Lower lobe of right lung (tissue), 2 donors: ENCODE data around the gene DUSP22. TPM values are rescaled to one million over a fixed set of nuclear protein-coding genes. Genes with fewer than 3 reads are reported as not detected.

Experiments used
- ATAC-seq, 2 donors: fragments of 200-7000 bp; cut with Tn5 transposase; one replicate each; pipeline ENCODE4 v1.9.1; 2020 to 2022; ENCODE audit warnings: mild to moderate bottlenecking in 2 of 2, moderate library complexity in 2 of 2
- DNase-seq: peaks from one replicate; pipeline ENCODE4 v3.0.0-alpha.2; 2020
- H3K27ac ChIP-seq: fragments of 200-600 bp; one replicate; pipeline ENCODE4 v1.8.0; 2022
- H3K27me3 ChIP-seq: fragments of 200-600 bp; one replicate; pipeline ENCODE4 v1.8.0; 2022; ENCODE audit warnings: low read depth
- H3K36me3 ChIP-seq: fragments of 200-600 bp; one replicate; pipeline ENCODE4 v1.8.0; 2022; ENCODE audit warnings: mild to moderate bottlenecking
- H3K4me1 ChIP-seq: fragments of 200-600 bp; one replicate; pipeline ENCODE4 v1.8.0; 2022
- H3K4me3 ChIP-seq: fragments of 200-600 bp; one replicate; pipeline ENCODE4 v1.8.0; 2022; ENCODE audit warnings: mild to moderate bottlenecking
- H3K9me3 ChIP-seq: fragments of 200-600 bp; one replicate; pipeline ENCODE4 v1.8.0; 2022
- CTCF ChIP-seq: fragments of 200-600 bp; IDR thresholded peaks from one replicate; pipeline ENCODE4 v1.8.0; 2022; ENCODE audit warnings: antibody characterized with exemption, mild to moderate bottlenecking
- intact Hi-C: fragments of 100-400 bp; cut with DNase I; formaldehyde crosslinking; loops from one replicate; pipeline ENCODE4 v1.11.0; 2022
- total RNA-seq: library from RNA; stranded (reverse); fragmentation: NEBNext Ultra II Directional; extraction: Animal tissue kit (Norgen Biotek cat#: 25700); gene quantifications from one replicate; pipeline ENCODE4 v1.2.1, GENCODE V29; 2021
- donor health status: DM: no; HTN: yes; CAD: no; lungs with severe emphysema.

The DUSP22 gene
- total RNA-seq, 1 donor from 2014 or later: 66.4 TPM

DNA sequence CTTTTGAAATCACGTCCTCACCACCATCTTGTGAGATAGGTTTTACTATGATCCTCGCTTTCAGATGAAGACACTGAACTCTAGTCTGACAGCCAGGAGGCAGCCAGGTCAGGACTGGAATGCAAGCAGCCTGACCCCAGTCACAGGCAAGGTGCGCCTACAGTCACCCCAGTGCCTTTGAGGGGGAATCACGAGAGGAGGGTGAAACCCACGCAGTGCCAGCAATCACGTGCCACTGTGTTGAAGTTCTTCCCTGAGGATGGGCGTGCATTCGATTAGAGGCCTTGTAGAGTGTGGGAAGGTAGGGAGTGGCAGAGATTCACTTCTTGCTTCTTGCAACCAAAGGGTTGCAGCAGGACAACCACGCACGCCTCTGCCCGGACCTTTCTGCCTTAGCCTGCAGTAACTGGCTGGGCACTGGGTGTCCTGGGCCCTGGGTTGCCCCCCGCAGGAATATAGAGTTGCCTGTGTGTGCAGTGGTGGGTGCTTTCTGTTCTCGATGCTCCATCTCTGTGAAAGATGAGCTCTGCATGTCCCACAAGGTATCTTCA lies 65.6 kb downstream of the DUSP22 start:
- no peak for TF ChIP-seq CTCF

GRCh38 chr6:358432-358831 lies 66.1 kb downstream of the DUSP22 start:
- DNase-seq (peak; percentile 52), ATAC-seq (peak in 1 of 2 donors; percentile 4)
- intact Hi-C loops: no loop called here
- no peaks in the 10 kb centered on the region for H3K36me3 ChIP-seq
- no peak overlapping the region for H3K4me3 ChIP-seq
- H3K9me3 ChIP-seq: peaks cover under 1% of the 10 kb centered on the region
- H3K27me3 ChIP-seq: no peaks in the 10 kb centered on the region
- no peak for TF ChIP-seq CTCF
- no peaks in the 10 kb centered on the region for H3K4me1 ChIP-seq
- no peak overlapping the region for H3K27ac ChIP-seq

More for the DNA sequence above, 65.6 kb downstream of the DUSP22 start:
- H3K4me1 ChIP-seq: no peaks in the 10 kb centered on the region
- H3K4me3 ChIP-seq: no peak overlapping the region
- H3K9me3 ChIP-seq: no peaks in the 10 kb centered on the region
- ATAC-seq (no peak), DNase-seq (peak; percentile 49)
- no peaks in the 10 kb centered on the region for H3K27me3 ChIP-seq
- H3K27ac ChIP-seq: no peak overlapping the region
- intact Hi-C loops: no loop called here
- no peaks in the 10 kb centered on the region for H3K36me3 ChIP-seq

DNA sequence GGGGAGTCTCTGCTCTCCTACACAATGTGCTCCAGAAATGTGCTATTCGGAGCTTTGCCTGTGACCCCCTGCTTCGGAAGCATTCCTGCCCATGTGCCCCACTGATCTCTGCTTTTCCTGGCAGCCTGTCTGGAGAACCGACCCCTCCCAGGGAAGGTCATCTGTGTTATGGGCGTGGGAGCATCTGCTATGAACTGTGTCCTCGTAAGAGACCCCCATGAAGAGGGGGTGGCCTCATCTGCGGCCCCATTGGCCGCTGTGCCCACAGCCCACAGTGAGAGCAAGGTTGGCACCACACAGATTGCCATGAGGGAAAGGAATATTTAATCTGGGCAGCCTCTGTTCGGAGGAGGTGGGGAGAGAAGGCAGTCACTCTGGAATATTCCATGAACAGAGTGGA lies 66.6 kb downstream of the DUSP22 start:
- no peak overlapping the region for H3K27ac ChIP-seq
- no peak overlapping the region for H3K4me3 ChIP-seq
- ATAC-seq (no peak), DNase-seq (peak; percentile 43)
- TF ChIP-seq CTCF: no peak
- intact Hi-C loops: no loop called here
- H3K4me1 ChIP-seq: no peaks in the 10 kb centered on the region
- peaks cover 5% of the 10 kb centered on the region for H3K9me3 ChIP-seq
- no peaks in the 10 kb centered on the region for H3K36me3 ChIP-seq
- no peaks in the 10 kb centered on the region for H3K27me3 ChIP-seq

GRCh38 chr6:359261-360035 lies 67.2 kb downstream of the DUSP22 start:
- H3K27ac ChIP-seq: no peak overlapping the region
- peak; percentile 57 for DNase-seq
- no peaks in the 10 kb centered on the region for H3K27me3 ChIP-seq
- peak; percentile 7 for ATAC-seq
- intact Hi-C loops: no loop called here
- H3K9me3 ChIP-seq: peaks cover 10% of the 10 kb centered on the region
- TF ChIP-seq CTCF: no peak
- no peaks in the 10 kb centered on the region for H3K36me3 ChIP-seq
- H3K4me1 ChIP-seq: no peaks in the 10 kb centered on the region
- H3K4me3 ChIP-seq: no peak overlapping the region

- Histone ChIP-seq H3K4me3 (no peak overlapping the region), H3K4me1 (no peaks in the 10 kb centered on the region), H3K9me3 (peaks cover 10% of the 10 kb centered on the region), H3K36me3 (no peaks in the 10 kb centered on the region), H3K27me3 (no peaks in the 10 kb centered on the region), H3K27ac (no peak overlapping the region)
- intact Hi-C loops: no loop called here
- ATAC-seq (no peak), DNase-seq (no peak)
- no peak for TF ChIP-seq CTCF
These were observed 68.1 kb downstream of the DUSP22 start for GRCh38 chr6:360349-360748.
